ENCODE data around the gene DLGAP4.

DNA sequence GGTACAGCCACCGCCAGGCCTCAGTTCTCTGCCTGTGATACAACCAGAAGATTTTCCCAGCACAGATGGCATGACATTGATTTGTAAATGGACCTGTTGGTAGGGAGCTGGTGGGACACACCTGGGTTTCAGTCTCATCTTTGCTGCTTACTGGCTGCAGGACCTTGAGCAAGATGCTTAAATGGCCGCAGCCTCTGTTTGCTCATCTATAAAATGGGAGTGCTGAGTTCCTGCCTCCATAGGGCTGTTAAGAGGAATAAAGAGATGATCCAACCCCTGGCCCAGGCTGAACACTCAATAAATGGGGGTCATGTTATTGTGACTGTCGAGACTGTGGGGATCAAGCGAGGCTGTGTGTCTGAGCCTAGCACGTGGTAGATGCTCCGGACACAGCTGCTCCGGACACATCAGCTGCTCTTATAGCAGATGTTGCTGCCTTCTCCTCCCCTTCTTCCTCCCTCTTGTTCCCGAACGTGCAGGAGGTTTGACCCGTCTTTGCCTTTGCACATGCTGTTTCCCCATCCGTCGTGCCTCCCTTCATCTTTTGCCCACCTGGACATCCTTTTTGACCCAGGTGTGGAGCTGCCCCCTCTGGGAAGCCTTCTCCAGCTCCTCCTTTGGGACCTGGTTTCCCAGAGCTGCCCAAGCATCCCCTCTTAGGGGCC is 29.2 kb downstream of the DLGAP4 start:
- TF ChIP-seq, protein P1, sequence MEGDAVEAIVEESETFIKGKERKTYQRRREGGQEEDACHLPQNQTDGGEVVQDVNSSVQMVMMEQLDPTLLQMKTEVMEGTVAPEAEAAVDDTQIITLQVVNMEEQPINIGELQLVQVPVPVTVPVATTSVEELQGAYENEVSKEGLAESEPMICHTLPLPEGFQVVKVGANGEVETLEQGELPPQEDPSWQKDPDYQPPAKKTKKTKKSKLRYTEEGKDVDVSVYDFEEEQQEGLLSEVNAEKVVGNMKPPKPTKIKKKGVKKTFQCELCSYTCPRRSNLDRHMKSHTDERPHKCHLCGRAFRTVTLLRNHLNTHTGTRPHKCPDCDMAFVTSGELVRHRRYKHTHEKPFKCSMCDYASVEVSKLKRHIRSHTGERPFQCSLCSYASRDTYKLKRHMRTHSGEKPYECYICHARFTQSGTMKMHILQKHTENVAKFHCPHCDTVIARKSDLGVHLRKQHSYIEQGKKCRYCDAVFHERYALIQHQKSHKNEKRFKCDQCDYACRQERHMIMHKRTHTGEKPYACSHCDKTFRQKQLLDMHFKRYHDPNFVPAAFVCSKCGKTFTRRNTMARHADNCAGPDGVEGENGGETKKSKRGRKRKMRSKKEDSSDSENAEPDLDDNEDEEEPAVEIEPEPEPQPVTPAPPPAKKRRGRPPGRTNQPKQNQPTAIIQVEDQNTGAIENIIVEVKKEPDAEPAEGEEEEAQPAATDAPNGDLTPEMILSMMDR (IDR thresholded peaks at IDR 0.05) = no peak
- TF ChIP-seq POLR2AphosphoS5 (IDR thresholded peaks at IDR 0.05; ENCODE audit: low read depth, low read length) (no peak), JUND (IDR thresholded peaks at IDR 0.05) (no peak), RXRA (IDR thresholded peaks at IDR 0.05; ENCODE audit: borderline replicate concordance, low read depth) (no peak), GABPA (IDR thresholded peaks at IDR 0.05; ENCODE audit: low read depth) (no peak), TAF1 (IDR thresholded peaks at IDR 0.05; ENCODE audit: borderline replicate concordance, low read depth, low read length) (no peak), RFX5 (IDR thresholded peaks at IDR 0.05; ENCODE audit: low read length) (no peak), EP300 (IDR thresholded peaks at IDR 0.05; ENCODE audit: borderline replicate concordance in 1 of 2, low read depth in 1 of 2, low read length in 1 of 2) (no peak)
- TF ChIP-seq, protein P2, sequence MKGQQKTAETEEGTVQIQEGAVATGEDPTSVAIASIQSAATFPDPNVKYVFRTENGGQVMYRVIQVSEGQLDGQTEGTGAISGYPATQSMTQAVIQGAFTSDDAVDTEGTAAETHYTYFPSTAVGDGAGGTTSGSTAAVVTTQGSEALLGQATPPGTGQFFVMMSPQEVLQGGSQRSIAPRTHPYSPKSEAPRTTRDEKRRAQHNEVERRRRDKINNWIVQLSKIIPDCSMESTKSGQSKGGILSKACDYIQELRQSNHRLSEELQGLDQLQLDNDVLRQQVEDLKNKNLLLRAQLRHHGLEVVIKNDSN (IDR thresholded peaks at IDR 0.05; ENCODE audit: borderline replicate concordance, low read depth) = no peak
- TF ChIP-seq, protein P3, sequence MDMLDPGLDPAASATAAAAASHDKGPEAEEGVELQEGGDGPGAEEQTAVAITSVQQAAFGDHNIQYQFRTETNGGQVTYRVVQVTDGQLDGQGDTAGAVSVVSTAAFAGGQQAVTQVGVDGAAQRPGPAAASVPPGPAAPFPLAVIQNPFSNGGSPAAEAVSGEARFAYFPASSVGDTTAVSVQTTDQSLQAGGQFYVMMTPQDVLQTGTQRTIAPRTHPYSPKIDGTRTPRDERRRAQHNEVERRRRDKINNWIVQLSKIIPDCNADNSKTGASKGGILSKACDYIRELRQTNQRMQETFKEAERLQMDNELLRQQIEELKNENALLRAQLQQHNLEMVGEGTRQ (IDR thresholded peaks at IDR 0.05; ENCODE audit: borderline replicate concordance, low read depth, low read length) = no peak

Measured in SK-N-SH (cell line).